WTC11 (cell line): ENCODE measurements around the gene RC3H1. TPM values are rescaled to one million over a fixed set of nuclear protein-coding genes. Genes with fewer than 3 reads are reported as not detected.

Experiments
- ATAC-seq: fragments of 200-7000 bp; cut with Tn5 transposase; 2 replicates; pipeline ENCODE4 v1.10.0; 2021; ENCODE audit warnings: mild to moderate bottlenecking, moderate library complexity
- CTCF ChIA-PET: fragments of 300-600 bp; sonication (Branson Sonifier 250); formaldehyde crosslinking; loops from one replicate; lab custom pipeline; 2021; ENCODE audit warnings: antibody characterized with exemption; lab: Charles Lee
- POLR2A ChIA-PET: fragments of 350-600 bp; sonication (Branson Sonifier 250); formaldehyde crosslinking; loops from one replicate; lab custom pipeline; 2021; ENCODE audit warnings: antibody characterized with exemption; lab: Charles Lee
- DNase-seq: peaks from one replicate; pipeline ENCODE4 v3.0.0; 2021; ENCODE audit warnings: low spot score
- H3K27ac Mint-ChIP-seq: 2 replicates; pipeline ENCODE4 v1.8.0; 2021; ENCODE audit warnings: mixed read lengths
- H3K27me3 Mint-ChIP-seq: 2 replicates; pipeline ENCODE4 v1.8.0; 2021; ENCODE audit warnings: low read depth, mild to moderate bottlenecking, moderate library complexity, mixed read lengths
- H3K36me3 Mint-ChIP-seq: 2 replicates; pipeline ENCODE4 v1.8.0; 2021; ENCODE audit warnings: mixed read lengths
- H3K4me1 Mint-ChIP-seq: 2 replicates; pipeline ENCODE4 v1.8.0; 2022; ENCODE audit warnings: mixed read lengths
- H3K4me3 Mint-ChIP-seq: 2 replicates; pipeline ENCODE4 v1.8.0; 2021; ENCODE audit warnings: mild to moderate bottlenecking, moderate library complexity, mixed read lengths
- H3K9me3 Mint-ChIP-seq: 2 replicates; pipeline ENCODE4 v1.8.0; 2021; ENCODE audit warnings: mixed read lengths
- CREM ChIP-seq: sonication (generic); formaldehyde crosslinking; IDR thresholded peaks from 2 replicates; pipeline ENCODE4 v1.8.1; 2022; ENCODE audit warnings: mild to moderate bottlenecking, missing genetic modification reagents, moderate library complexity
- CTCF ChIP-seq: fragments of 200-600 bp; IDR thresholded peaks from 2 replicates; pipeline ENCODE4 v1.8.0; 2022; ENCODE audit warnings: antibody characterized with exemption
- E2F4 ChIP-seq: sonication (generic); formaldehyde crosslinking; IDR thresholded peaks from 2 replicates; pipeline ENCODE4 v1.8.1; 2022; ENCODE audit warnings: low read depth, mild to moderate bottlenecking, moderate library complexity, missing genetic modification reagents, borderline replicate concordance
- ELF4 ChIP-seq: sonication (generic); formaldehyde crosslinking; IDR thresholded peaks from 2 replicates; pipeline ENCODE4 v1.8.1; 2022; ENCODE audit warnings: low read depth, mild to moderate bottlenecking, moderate library complexity, missing genetic modification reagents
- EMX1 ChIP-seq: fragments of 250-450 bp; sonication (Bioruptor Pico); IDR thresholded peaks from 2 replicates; pipeline ENCODE4 v1.8.0; 2021; ENCODE audit warnings: mild to moderate bottlenecking
- ETV6 ChIP-seq: sonication (generic); formaldehyde crosslinking; IDR thresholded peaks from 2 replicates; pipeline ENCODE4 v1.8.1; 2022; ENCODE audit warnings: mild to moderate bottlenecking, missing genetic modification reagents
- FOXJ3 ChIP-seq: sonication (generic); formaldehyde crosslinking; IDR thresholded peaks from 2 replicates; pipeline ENCODE4 v1.9.0; 2021; ENCODE audit warnings: missing genetic modification reagents, mild to moderate bottlenecking, borderline replicate concordance
- GTF2I ChIP-seq: fragments of 250-450 bp; sonication (Bioruptor Pico); conservative IDR thresholded peaks from 2 replicates; pipeline ENCODE4 v1.4.0; 2021; ENCODE audit warnings: mild to moderate bottlenecking
- MAX ChIP-seq: sonication (generic); formaldehyde crosslinking; IDR thresholded peaks from 2 replicates; pipeline ENCODE4 v1.8.0; 2022; ENCODE audit warnings: mild to moderate bottlenecking, missing genetic modification reagents
- NFATC4 ChIP-seq: fragments of 250-450 bp; sonication (Bioruptor Pico); IDR thresholded peaks from 2 replicates; pipeline ENCODE4 v1.9.0; 2021; ENCODE audit warnings: mild to moderate bottlenecking
- NFE2L1 ChIP-seq: sonication (generic); formaldehyde crosslinking; IDR thresholded peaks from 2 replicates; pipeline ENCODE4 v1.8.1; 2023; ENCODE audit warnings: missing genetic modification reagents
- NR2C2 ChIP-seq: sonication (generic); formaldehyde crosslinking; IDR thresholded peaks from 2 replicates; pipeline ENCODE4 v1.8.0; 2022; ENCODE audit warnings: mild to moderate bottlenecking, missing genetic modification reagents
- SOX15 ChIP-seq: fragments of 250-450 bp; sonication (Bioruptor Pico); IDR thresholded peaks from 2 replicates; pipeline ENCODE4 v1.9.0; 2021; ENCODE audit warnings: mild to moderate bottlenecking
- SP1 ChIP-seq: sonication (generic); formaldehyde crosslinking; conservative IDR thresholded peaks from 2 replicates; pipeline ENCODE4 v1.8.1; 2022; ENCODE audit warnings: missing genetic modification reagents
- TEAD1 ChIP-seq: sonication (generic); formaldehyde crosslinking; IDR thresholded peaks from 2 replicates; pipeline ENCODE4 v1.8.0; 2022; ENCODE audit warnings: mild to moderate bottlenecking, missing genetic modification reagents
- ZNF138 ChIP-seq: sonication (generic); formaldehyde crosslinking; conservative IDR thresholded peaks from 2 replicates; pipeline ENCODE4 v1.8.1; 2022; ENCODE audit warnings: mild to moderate bottlenecking, moderate library complexity, missing genetic modification reagents
- ZNF219 ChIP-seq: sonication (generic); formaldehyde crosslinking; IDR thresholded peaks from 2 replicates; pipeline ENCODE4 v1.8.0; 2023; ENCODE audit warnings: missing genetic modification reagents, mild to moderate bottlenecking, borderline replicate concordance
- ZNF416 ChIP-seq: fragments of 250-450 bp; sonication (Bioruptor Pico); IDR thresholded peaks from 2 replicates; pipeline ENCODE4 v1.9.0; 2021; ENCODE audit warnings: mild to moderate bottlenecking, inconsistent platforms
- ZNF423 ChIP-seq: fragments of 250-450 bp; sonication (Bioruptor Pico); IDR thresholded peaks from 2 replicates; pipeline ENCODE4 v2.1.2; 2022; ENCODE audit warnings: mild to moderate bottlenecking, moderate library complexity
- ZNF512 ChIP-seq: sonication (generic); formaldehyde crosslinking; IDR thresholded peaks from 2 replicates; pipeline ENCODE4 v1.8.1; 2022; ENCODE audit warnings: missing genetic modification reagents, borderline replicate concordance
- total RNA-seq: library from RNA; stranded (reverse); gene quantifications from 3 replicates; pipeline ENCODE4 v1.2.3, GENCODE V29; 2021
- TF ChIP-seq, protein P1 (sequence below): sonication (generic); formaldehyde crosslinking; IDR thresholded peaks from 2 replicates; pipeline ENCODE4 v1.8.1; 2023; ENCODE audit warnings: mild to moderate bottlenecking, missing genetic modification reagents
- TF ChIP-seq, protein P2 (sequence below): sonication (generic); formaldehyde crosslinking; IDR thresholded peaks from 2 replicates; pipeline ENCODE4 v1.8.0; 2022; ENCODE audit warnings: mild to moderate bottlenecking, missing genetic modification reagents

Gene RC3H1
- total RNA-seq, 1 experiment from 2014 or later, result 25.4 TPM

DNA sequence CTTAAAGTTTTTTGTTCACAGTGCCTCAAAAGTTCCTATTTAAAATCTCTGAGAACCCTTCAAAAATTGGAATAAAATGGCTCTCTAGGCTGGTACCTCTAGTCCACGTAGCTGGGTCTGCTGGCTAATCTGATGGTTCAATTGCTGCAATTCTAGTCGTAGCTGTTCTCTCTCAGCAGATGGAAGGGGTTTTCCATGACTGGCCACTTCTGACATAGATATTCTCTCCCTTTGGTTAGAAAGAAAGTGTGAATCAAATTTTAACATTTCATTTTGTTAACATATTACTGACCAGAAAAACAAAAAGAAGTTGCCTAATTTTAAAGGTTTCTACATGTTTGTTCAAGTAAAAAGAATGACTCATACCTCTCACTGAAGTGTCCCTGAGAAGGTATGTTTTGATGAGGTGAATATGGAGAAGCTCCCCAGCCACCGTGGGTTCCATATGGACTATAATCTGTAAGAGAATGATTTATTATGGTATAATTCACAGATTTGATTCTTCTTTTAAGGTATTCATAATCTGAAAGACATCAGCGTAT, 75.7 kb downstream of the RC3H1 start (continued):
- no peak for TF ChIP-seq E2F4
- TF ChIP-seq CTCF, result no peak
- TF ChIP-seq ZNF416 (CRISPR knock-in tag), result no peak
- no peak for TF ChIP-seq ZNF512 (CRISPR knock-in tag)
- TF ChIP-seq MAX (CRISPR knock-in tag), result no peak
- TF ChIP-seq NR2C2 (CRISPR knock-in tag), result no peak
- TF ChIP-seq NFE2L1 (CRISPR knock-in tag), result no peak
- TF ChIP-seq EMX1 (CRISPR knock-in tag), result no peak
- TF ChIP-seq, protein P1, sequence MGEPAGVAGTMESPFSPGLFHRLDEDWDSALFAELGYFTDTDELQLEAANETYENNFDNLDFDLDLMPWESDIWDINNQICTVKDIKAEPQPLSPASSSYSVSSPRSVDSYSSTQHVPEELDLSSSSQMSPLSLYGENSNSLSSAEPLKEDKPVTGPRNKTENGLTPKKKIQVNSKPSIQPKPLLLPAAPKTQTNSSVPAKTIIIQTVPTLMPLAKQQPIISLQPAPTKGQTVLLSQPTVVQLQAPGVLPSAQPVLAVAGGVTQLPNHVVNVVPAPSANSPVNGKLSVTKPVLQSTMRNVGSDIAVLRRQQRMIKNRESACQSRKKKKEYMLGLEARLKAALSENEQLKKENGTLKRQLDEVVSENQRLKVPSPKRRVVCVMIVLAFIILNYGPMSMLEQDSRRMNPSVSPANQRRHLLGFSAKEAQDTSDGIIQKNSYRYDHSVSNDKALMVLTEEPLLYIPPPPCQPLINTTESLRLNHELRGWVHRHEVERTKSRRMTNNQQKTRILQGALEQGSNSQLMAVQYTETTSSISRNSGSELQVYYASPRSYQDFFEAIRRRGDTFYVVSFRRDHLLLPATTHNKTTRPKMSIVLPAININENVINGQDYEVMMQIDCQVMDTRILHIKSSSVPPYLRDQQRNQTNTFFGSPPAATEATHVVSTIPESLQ (CRISPR knock-in tag), result no peak
- TF ChIP-seq, protein P2, sequence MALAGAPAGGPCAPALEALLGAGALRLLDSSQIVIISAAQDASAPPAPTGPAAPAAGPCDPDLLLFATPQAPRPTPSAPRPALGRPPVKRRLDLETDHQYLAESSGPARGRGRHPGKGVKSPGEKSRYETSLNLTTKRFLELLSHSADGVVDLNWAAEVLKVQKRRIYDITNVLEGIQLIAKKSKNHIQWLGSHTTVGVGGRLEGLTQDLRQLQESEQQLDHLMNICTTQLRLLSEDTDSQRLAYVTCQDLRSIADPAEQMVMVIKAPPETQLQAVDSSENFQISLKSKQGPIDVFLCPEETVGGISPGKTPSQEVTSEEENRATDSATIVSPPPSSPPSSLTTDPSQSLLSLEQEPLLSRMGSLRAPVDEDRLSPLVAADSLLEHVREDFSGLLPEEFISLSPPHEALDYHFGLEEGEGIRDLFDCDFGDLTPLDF, result no peak
- TF ChIP-seq CREM (CRISPR knock-in tag), result no peak
- no peak for TF ChIP-seq ELF4

GRCh38 chr1:173937062-173937461, 85.1 kb downstream of the RC3H1 start:
- ATAC-seq (no peak), DNase-seq (no peak)
- peaks cover 29% of the 10 kb centered on the region for H3K36me3 Mint-ChIP-seq
- H3K4me1 Mint-ChIP-seq, result peaks cover 11% of the 10 kb centered on the region
- no peak overlapping the region for H3K27ac Mint-ChIP-seq
- POLR2A ChIA-PET, result interaction anchor here (0.6 kb wide), 2 partner anchors 63 to 93 kb away, joined by 3 read pairs; no protein-coding TSS in a partner anchor
- H3K27me3 Mint-ChIP-seq, result no peaks in the 10 kb centered on the region
- no peak for TF ChIP-seq ZNF423 (CRISPR knock-in tag)
- TF ChIP-seq ZNF138, result no peak
- TF ChIP-seq ZNF219 (CRISPR knock-in tag), result no peak
- no peak for TF ChIP-seq CREM (CRISPR knock-in tag)
- no peak for TF ChIP-seq SOX15 (CRISPR knock-in tag)
- TF ChIP-seq FOXJ3 (CRISPR knock-in tag), result no peak
- TF ChIP-seq, protein P1 (CRISPR knock-in tag), result no peak
- TF ChIP-seq TEAD1, result no peak
- no peak for TF ChIP-seq GTF2I (CRISPR knock-in tag)
- no peak for TF ChIP-seq MAX (CRISPR knock-in tag)
- no peak for TF ChIP-seq ZNF512 (CRISPR knock-in tag)
- no peak for TF ChIP-seq ELF4
- TF ChIP-seq NFATC4, result no peak
- no peak for TF ChIP-seq ETV6 (CRISPR knock-in tag)
- TF ChIP-seq SP1 (CRISPR knock-in tag), result no peak
- H3K9me3 Mint-ChIP-seq, result no peaks in the 10 kb centered on the region
- CTCF ChIA-PET, result no interaction called here
- H3K4me3 Mint-ChIP-seq, result no peak overlapping the region
